ENCODE data around the gene LTBP3. TPM values are rescaled to one million over a fixed set of nuclear protein-coding genes. Genes with fewer than 3 reads are reported as not detected.

The LTBP3 gene
- total and polyA plus RNA-seq, 2 of the 13 experiments (the other 11 are each of a cell fraction or from before 2014, with no cell fraction given) = 12.2 to 68.1 TPM

- TF ChIP-seq ZMAT5 (CRISPR knock-in tag; IDR thresholded peaks at IDR 0.05; ENCODE audit: borderline replicate concordance, low read depth) (no peak), RARA (CRISPR knock-in tag; IDR thresholded peaks at IDR 0.05) (peak; percentile 49; the same call in 1 of the 2 replicates), ZNF441 (CRISPR knock-in tag; IDR thresholded peaks at IDR 0.05; ENCODE audit: borderline replicate concordance) (no peak; the same call in 1 of the 2 replicates), ZSCAN31 (CRISPR knock-in tag; IDR thresholded peaks at IDR 0.05; ENCODE audit: low read depth) (peak; percentile 24; the same call in 1 of the 2 replicates), CREB1 (IDR thresholded peaks at IDR 0.05) (peak; percentile 99), CREB1 (CRISPR knock-in tag; IDR thresholded peaks at IDR 0.05) (peak; percentile 99), MED13 (CRISPR knock-in tag; IDR thresholded peaks at IDR 0.05) (no peak; the same call in 1 of the 2 replicates), THAP8 (CRISPR knock-in tag; IDR thresholded peaks at IDR 0.05; ENCODE audit: borderline replicate concordance) (peak; percentile 88), MLLT10 (CRISPR knock-in tag; IDR thresholded peaks at IDR 0.05) (no peak), KAT7 (CRISPR knock-in tag; IDR thresholded peaks at IDR 0.05; ENCODE audit: borderline replicate concordance) (peak; percentile 70; the same call in 1 of the 2 replicates), ZBTB44 (CRISPR knock-in tag; IDR thresholded peaks at IDR 0.05) (no peak), ZNF710 (CRISPR knock-in tag; IDR thresholded peaks at IDR 0.05; ENCODE audit: borderline replicate concordance) (no peak), ZNF615 (CRISPR knock-in tag; IDR thresholded peaks at IDR 0.05; ENCODE audit: borderline replicate concordance) (no peak), ZNF589 (CRISPR knock-in tag; conservative IDR thresholded peaks at IDR 0.05) (peak; percentile 22), ZKSCAN8 (CRISPR knock-in tag; IDR thresholded peaks at IDR 0.05; ENCODE audit: borderline replicate concordance) (peak; percentile 68; the same call in 1 of the 2 replicates), JARID2 (CRISPR knock-in tag; IDR thresholded peaks at IDR 0.05; ENCODE audit: insufficient replicate concordance) (peak; percentile 34), KDM3A (CRISPR knock-in tag; IDR thresholded peaks at IDR 0.05; ENCODE audit: low read depth) (peak; percentile 73; the same call in 1 of the 2 replicates), IKZF4 (CRISPR knock-in tag; IDR thresholded peaks at IDR 0.05; ENCODE audit: borderline replicate concordance, low read depth, not compliant biosample characterization) (peak; percentile 78), DBP (CRISPR knock-in tag; IDR thresholded peaks at IDR 0.05; ENCODE audit: not compliant biosample characterization) (no peak), KMT2A (CRISPR knock-in tag; IDR thresholded peaks at IDR 0.05) (peak; percentile 84), RBM39 (IDR thresholded peaks at IDR 0.05; ENCODE audit: low read depth, low read length, poor library complexity, severe bottlenecking) (peak; percentile 84), E2F5 (CRISPR knock-in tag; conservative IDR thresholded peaks at IDR 0.05) (no peak)
Measured at GRCh38 chr11:65569973-65570918, 12.1 kb upstream of the LTBP3 start, which contains the start of gene ZNRD2 (continued).
